ENCODE measurements around the gene CHKA.

GRCh38 chr11:68076371-68077042 is 44.7 kb downstream of the CHKA start:
- TF ChIP-seq REST (IDR thresholded peaks at IDR 0.05; ENCODE audit: low read depth) = no peak
- no peak for TF ChIP-seq EP300 (IDR thresholded peaks at IDR 0.05; ENCODE audit: borderline replicate concordance)
- TF ChIP-seq YY1 (IDR thresholded peaks at IDR 0.05; ENCODE audit: low read depth) = no peak
- no peak for TF ChIP-seq TCF12 (IDR thresholded peaks at IDR 0.05; ENCODE audit: low read depth)
- TF ChIP-seq USF1 (IDR thresholded peaks at IDR 0.05) = no peak
- no peak for TF ChIP-seq ZBTB7A (IDR thresholded peaks at IDR 0.05; ENCODE audit: low read depth)
- no peak for TF ChIP-seq MAX (IDR thresholded peaks at IDR 0.05)
